Erythroblast (primary cell): Measurements from ENCODE around the gene DCPS.

Source experiments
- GATA1 ChIP-seq: IDR thresholded peaks from 2 replicates; pipeline ENCODE4 v1.6.1; 2011; ENCODE audit warnings: low read depth, mild to moderate bottlenecking, control low read depth, low read length, moderate library complexity
- POLR2A ChIP-seq: IDR thresholded peaks from 2 replicates; pipeline ENCODE4 v1.6.1; 2011; ENCODE audit warnings: mild to moderate bottlenecking, low read length

GRCh38 chr11:126357055-126357962, 53.4 kb downstream of the DCPS start:
- no peak for TF ChIP-seq POLR2A
- TF ChIP-seq GATA1, result no peak
